Camera-type eye (tissue), 1 donor: ENCODE data around the gene TSPYL1. TPM values are rescaled to one million over a fixed set of nuclear protein-coding genes. Genes with fewer than 3 reads are reported as not detected.

Source experiments
- total RNA-seq: library from RNA; depleted of rRNA; stranded (reverse); fragments of >200 nt; gene quantifications from one replicate; pipeline ENCODE4 v1.2.3, GENCODE V29; 2014

Gene TSPYL1
- total RNA-seq, result 77.6 TPM

GRCh38 chr6:116279232-116280160 lies at the start of gene TSPYL1:
TSS of gene TSPYL1 (minus strand) at chr6:116279930. CDS start at chr6:116279830, 100 bp downstream.

DNA sequence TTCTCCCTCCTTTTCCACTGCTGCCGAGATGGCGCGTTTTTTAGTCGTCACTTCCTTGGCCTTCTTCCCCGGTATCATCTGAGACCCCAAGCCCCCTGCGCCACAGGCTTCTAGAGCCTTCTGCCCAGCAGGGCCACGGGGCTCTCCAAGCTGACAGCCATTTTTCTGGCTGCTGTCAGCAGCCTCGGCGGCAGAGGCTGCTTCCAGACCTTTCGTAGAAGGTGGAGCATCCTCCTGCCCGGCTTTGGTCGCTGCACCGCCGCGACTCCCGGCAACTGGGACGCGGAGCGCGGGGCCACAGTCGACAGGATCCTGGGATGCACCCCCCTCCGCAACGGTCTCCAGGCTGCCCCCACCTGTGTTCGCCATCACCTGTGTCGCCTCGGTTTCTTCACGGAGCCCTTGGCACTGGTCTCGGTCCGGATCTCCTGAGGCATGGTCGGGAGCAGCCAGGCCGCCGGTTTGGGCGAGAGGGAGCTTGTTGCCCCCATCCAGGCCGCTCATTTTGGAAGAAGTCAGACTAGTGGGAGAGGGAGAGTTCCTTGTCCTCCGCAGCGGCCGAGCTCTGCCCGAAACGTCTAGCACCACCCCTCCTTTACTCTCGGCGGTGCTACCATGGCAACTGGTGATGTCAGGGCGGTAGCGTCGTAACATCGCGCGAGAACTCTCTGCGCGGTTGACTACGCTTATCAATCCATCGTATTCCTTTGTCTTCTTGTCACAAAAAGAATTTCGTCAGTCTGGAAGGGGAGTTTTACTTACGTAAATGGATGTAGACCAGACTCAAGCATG lies 26.0 kb downstream of the TSPYL1 start, which contains the start of gene TSPYL4:
Gene TSPYL4, minus strand, starts transcription at position 571 of the 792 bp plus-strand sequence. Its CDS starts 67 bp downstream, at position 504.

Other genes with a start within 250 kb of the TSPYL1 start
- gene FRK, start 219.0 kb downstream of the TSPYL1 start, total RNA-seq, result 2.3 TPM
- gene NT5DC1, start 179.1 kb downstream of the TSPYL1 start, total RNA-seq, result 12.9 TPM
- 8.5 TPM for gene COL10A1, start 153.8 kb downstream of the TSPYL1 start, total RNA-seq
- 51.3 TPM for gene TSPYL4, start 25.9 kb downstream of the TSPYL1 start, total RNA-seq
- gene DSE, start 91.0 kb upstream of the TSPYL1 start, total RNA-seq, result 57.2 TPM
- 2.5 TPM for gene CALHM6, start 181.4 kb upstream of the TSPYL1 start, total RNA-seq
- gene CALHM5, start 231.7 kb upstream of the TSPYL1 start, total RNA-seq, result 3.4 TPM